DND-41 (cell line): ENCODE measurements around the gene SDHAF4.

ENCODE experiments used
- ATAC-seq: fragments of 200-7000 bp; cut with Tn5 transposase; 3 replicates; pipeline ENCODE4 v1.9.1; 2021; ENCODE audit warnings: low read depth; ENCODE audit not compliant: insufficient read depth
- DNase-seq: peaks from one replicate; pipeline ENCODE4 v3.0.0-alpha.2; 2020
- H2AFZ ChIP-seq: 2 replicates; pipeline ENCODE4 v1.6.0; 2012; ENCODE audit warnings: low read depth, low read length
- H3K27ac ChIP-seq: 2 replicates; pipeline ENCODE4 v1.5.1; 2012; ENCODE audit warnings: low read length, inconsistent platforms
- H3K27me3 ChIP-seq: fragments of 200-600 bp; sonication (generic); 2 replicates; pipeline ENCODE4 v1.6.0; 2012; ENCODE audit warnings: low read length, mild to moderate bottlenecking, inconsistent platforms; ENCODE audit not compliant: insufficient read depth, poor library complexity
- H3K36me3 ChIP-seq: 2 replicates; pipeline ENCODE4 v1.5.1; 2012; ENCODE audit warnings: low read length, inconsistent platforms; ENCODE audit not compliant: insufficient read depth
- H3K4me1 ChIP-seq: 2 replicates; pipeline ENCODE4 v1.5.1; 2012; ENCODE audit warnings: mild to moderate bottlenecking, low read length; ENCODE audit not compliant: insufficient read depth
- H3K4me2 ChIP-seq: 2 replicates; pipeline ENCODE4 v1.6.0; 2012; ENCODE audit warnings: mild to moderate bottlenecking, moderate library complexity, low read length, inconsistent platforms; ENCODE audit not compliant: insufficient read depth
- H3K4me3 ChIP-seq, 2 experiments: fragments of 200-600 bp in 1 of 2; shearing (Covaris generic) in 1 of 2; 2 replicates each; pipeline ENCODE4 v1.5.1; 2012 to 2016; ENCODE audit warnings: inconsistent platforms in 2 of 2, low read length in 2 of 2, mild to moderate bottlenecking in 2 of 2, low read depth in 1 of 2, moderate library complexity in 1 of 2
- H3K79me2 ChIP-seq: 2 replicates; pipeline ENCODE4 v1.6.0; 2012; ENCODE audit warnings: low read length, inconsistent platforms; ENCODE audit not compliant: insufficient read depth
- H3K9ac ChIP-seq: 2 replicates; pipeline ENCODE4 v1.6.0; 2012; ENCODE audit warnings: low read depth, mild to moderate bottlenecking, inconsistent platforms, low read length, moderate library complexity
- H3K9me3 ChIP-seq: 2 replicates; pipeline ENCODE4 v1.5.1; 2012; ENCODE audit warnings: low read length, moderate library complexity, mild to moderate bottlenecking, inconsistent platforms; ENCODE audit not compliant: insufficient read depth, severe bottlenecking
- H4K20me1 ChIP-seq: 2 replicates; pipeline ENCODE4 v1.6.0; 2012; ENCODE audit warnings: low read length; ENCODE audit not compliant: insufficient read depth
- CTCF ChIP-seq: IDR thresholded peaks from 2 replicates; pipeline ENCODE4 v1.5.1; 2012; ENCODE audit warnings: borderline replicate concordance, low read length, moderate library complexity, mild to moderate bottlenecking; ENCODE audit not compliant: poor library complexity, severe bottlenecking; ENCODE audit errors: extremely low read depth
- EZH2 ChIP-seq: IDR thresholded peaks from 3 replicates; pipeline ENCODE4 v1.6.1; 2012; ENCODE audit warnings: borderline replicate concordance, low read depth, mild to moderate bottlenecking, moderate library complexity, low read length, inconsistent platforms; ENCODE audit not compliant: severe bottlenecking

SDHAF4 gene

GRCh38 chr6:70590400-70590799 is 23.7 kb downstream of the SDHAF4 start:
- peaks cover 7% of the 10 kb centered on the region; the same call in 1 of the 2 replicates for H3K36me3 ChIP-seq
- H3K9ac ChIP-seq, result no peak overlapping the region
- no peaks in the 10 kb centered on the region for H3K27me3 ChIP-seq
- H3K79me2 ChIP-seq, result no peaks in the 10 kb centered on the region
- no peak overlapping the region for H3K4me3 ChIP-seq
- no peak for ATAC-seq
- no peak overlapping the region for H3K4me2 ChIP-seq
- H2AFZ ChIP-seq, result no peak overlapping the region
- H3K9me3 ChIP-seq, result no peaks in the 10 kb centered on the region
- no peaks in the 10 kb centered on the region for H3K4me1 ChIP-seq
- H3K27ac ChIP-seq, result no peak overlapping the region
- TF ChIP-seq CTCF (no peak), EZH2 (no peak)
- no peaks in the 10 kb centered on the region for H4K20me1 ChIP-seq
- no peak for DNase-seq

- no peak for ATAC-seq
- Histone ChIP-seq H3K27ac (no peak overlapping the region), H3K9ac (no peak overlapping the region), H3K4me2 (no peak overlapping the region), H4K20me1 (no peaks in the 10 kb centered on the region), H2AFZ (no peak overlapping the region), H3K27me3 (no peaks in the 10 kb centered on the region), H3K36me3 (0 out of 2 replicates have a peak, but pooled peaks cover 4% of the 10 kb centered on the region), H3K79me2 (no peaks in the 10 kb centered on the region), H3K4me1 (no peaks in the 10 kb centered on the region), H3K9me3 (no peaks in the 10 kb centered on the region), H3K4me3 (no peak overlapping the region)
- no peak for DNase-seq
- TF ChIP-seq CTCF, result no peak
- no peak for TF ChIP-seq EZH2
Measured at GRCh38 chr6:70592391-70593117, 25.8 kb downstream of the SDHAF4 start.

- no peak overlapping the region for H2AFZ ChIP-seq
- no peak overlapping the region for H3K9ac ChIP-seq
- H4K20me1 ChIP-seq, result no peaks in the 10 kb centered on the region
- no peak overlapping the region for H3K4me3 ChIP-seq
- H3K4me1 ChIP-seq, result no peaks in the 10 kb centered on the region
- ATAC-seq, result no peak
- H3K36me3 ChIP-seq, result 0 out of 2 replicates have a peak, but pooled peaks cover 4% of the 10 kb centered on the region
- no peak overlapping the region for H3K27ac ChIP-seq
- no peak for DNase-seq
- H3K9me3 ChIP-seq, result no peaks in the 10 kb centered on the region
- TF ChIP-seq EZH2 (no peak), CTCF (no peak)
- no peak overlapping the region for H3K4me2 ChIP-seq
- H3K27me3 ChIP-seq, result no peaks in the 10 kb centered on the region
- no peaks in the 10 kb centered on the region for H3K79me2 ChIP-seq
Measured at GRCh38 chr6:70593118-70593486, 26.4 kb downstream of the SDHAF4 start.
